HL-60 (cell line): Measurements from ENCODE around the gene FCHSD2.

Experiments used
- DNase-seq, 2 experiments: peaks; one replicate each; pipeline ENCODE4 v3.0.0-alpha.2; 2010 to 2020; ENCODE audit warnings: low read depth in 1 of 2, low spot score in 1 of 2
- H3K27ac ChIP-seq: fragments of 250-450 bp; sonication (Bioruptor Pico); replicated peaks from 2 replicates; pipeline ENCODE4 v1.5.1; 2020; ENCODE audit warnings: mild to moderate bottlenecking, moderate library complexity
- H3K27me3 ChIP-seq: fragments of 250-450 bp; sonication (Bioruptor Pico); 2 replicates; pipeline ENCODE4 v1.5.1; 2021; ENCODE audit warnings: mild to moderate bottlenecking, moderate library complexity; ENCODE audit not compliant: insufficient read depth, poor library complexity, severe bottlenecking
- H3K4me3 ChIP-seq: replicated peaks from 2 replicates; pipeline ENCODE4 v1.5.1; 2011; ENCODE audit warnings: mild to moderate bottlenecking, control low read depth, low read length; ENCODE audit not compliant: insufficient read depth
- CTCF ChIP-seq: IDR thresholded peaks from one replicate; pipeline ENCODE4 v1.5.1; 2011; ENCODE audit warnings: low read length, control low read depth, inconsistent platforms; ENCODE audit not compliant: insufficient read depth
- GABPA ChIP-seq: IDR thresholded peaks from 2 replicates; pipeline ENCODE4 v1.6.1; 2012; ENCODE audit warnings: low read depth
- POLR2AphosphoS5 ChIP-seq: IDR thresholded peaks from 2 replicates; pipeline ENCODE4 v1.6.1; 2012; ENCODE audit warnings: low read depth
- REST ChIP-seq: IDR thresholded peaks from 2 replicates; pipeline ENCODE4 v1.6.1; 2012; ENCODE audit warnings: low read depth; ENCODE audit not compliant: insufficient replicate concordance
- SPI1 ChIP-seq: IDR thresholded peaks from 2 replicates; pipeline ENCODE4 v1.6.1; 2012; ENCODE audit warnings: low read depth, mild to moderate bottlenecking, borderline replicate concordance

Gene FCHSD2

GRCh38 chr11:72841397-72841796 lies 300.7 kb downstream of the FCHSD2 start:
- H3K27me3 ChIP-seq, result no peaks in the 10 kb centered on the region
- TF ChIP-seq POLR2AphosphoS5 (no peak), GABPA (no peak), SPI1 (no peak), CTCF (no peak), REST (no peak)
- no peak for DNase-seq
- no peak overlapping the region for H3K4me3 ChIP-seq
- H3K27ac ChIP-seq, result no peak overlapping the region

GRCh38 chr11:72840780-72841179 lies 301.3 kb downstream of the FCHSD2 start:
- Histone ChIP-seq H3K27me3 (no peaks in the 10 kb centered on the region), H3K4me3 (no peak overlapping the region), H3K27ac (no peak overlapping the region)
- TF ChIP-seq CTCF, result no peak
- TF ChIP-seq POLR2AphosphoS5, result no peak
- TF ChIP-seq REST, result no peak
- TF ChIP-seq SPI1, result no peak
- TF ChIP-seq GABPA, result no peak
- DNase-seq, result peak in 1 of 2 experiments; percentile 16

- no peak overlapping the region for H3K27ac ChIP-seq
- H3K4me3 ChIP-seq, result no peak overlapping the region
- TF ChIP-seq CTCF (no peak), POLR2AphosphoS5 (no peak), REST (no peak), GABPA (no peak), SPI1 (no peak)
- no peaks in the 10 kb centered on the region for H3K27me3 ChIP-seq
- no peak for DNase-seq
These were observed 303.3 kb downstream of the FCHSD2 start for GRCh38 chr11:72838691-72839305.
